IPS-15b (cell line): ENCODE measurements around the gene SLC39A11.

Source experiments
- H3K27me3 ChIP-seq: one replicate; pipeline ENCODE4 v1.6.1; 2013; ENCODE audit warnings: low read length; ENCODE audit not compliant: control insufficient read depth, insufficient read depth
- H3K36me3 ChIP-seq: one replicate; pipeline ENCODE4 v1.6.1; 2013; ENCODE audit warnings: low read length; ENCODE audit not compliant: control insufficient read depth, insufficient read depth
- H3K4me1 ChIP-seq: one replicate; pipeline ENCODE4 v1.6.1; 2013; ENCODE audit warnings: mild to moderate bottlenecking, low read length; ENCODE audit not compliant: control insufficient read depth, insufficient read depth
- H3K4me3 ChIP-seq: one replicate; pipeline ENCODE4 v1.5.1; 2013; ENCODE audit warnings: low read depth, low read length
- H3K9ac ChIP-seq: one replicate; pipeline ENCODE4 v1.6.1; 2013; ENCODE audit warnings: low read depth, mild to moderate bottlenecking, low read length
- H3K9me3 ChIP-seq: one replicate; pipeline ENCODE4 v1.6.1; 2013; ENCODE audit warnings: mild to moderate bottlenecking, low read length; ENCODE audit not compliant: control insufficient read depth, insufficient read depth

Gene SLC39A11

DNA sequence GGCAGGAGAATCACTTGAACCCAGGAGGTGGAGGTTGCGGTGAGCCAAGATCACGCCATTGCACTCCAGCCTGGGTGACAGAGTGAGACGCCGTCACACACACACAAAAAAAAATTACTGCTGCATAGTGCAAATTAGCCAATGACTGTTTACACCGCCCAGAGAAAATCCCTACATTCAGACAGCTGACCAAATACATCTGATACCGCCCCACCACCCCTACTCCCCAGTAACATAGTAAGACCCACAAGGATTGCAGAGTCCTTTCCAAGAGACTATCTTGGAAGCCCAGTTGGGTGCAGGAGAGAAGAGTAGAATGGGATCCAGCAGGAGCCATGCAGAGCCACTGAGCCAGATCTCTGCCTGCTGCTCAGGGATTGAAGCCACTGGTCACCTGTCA, 63.5 kb downstream of the SLC39A11 start:
- H3K36me3 ChIP-seq: no peaks in the 10 kb centered on the region
- H3K27me3 ChIP-seq: no peaks in the 10 kb centered on the region
- no peaks in the 10 kb centered on the region for H3K9me3 ChIP-seq
- no peak overlapping the region for H3K9ac ChIP-seq
- no peaks in the 10 kb centered on the region for H3K4me1 ChIP-seq
- no peak overlapping the region for H3K4me3 ChIP-seq

DNA sequence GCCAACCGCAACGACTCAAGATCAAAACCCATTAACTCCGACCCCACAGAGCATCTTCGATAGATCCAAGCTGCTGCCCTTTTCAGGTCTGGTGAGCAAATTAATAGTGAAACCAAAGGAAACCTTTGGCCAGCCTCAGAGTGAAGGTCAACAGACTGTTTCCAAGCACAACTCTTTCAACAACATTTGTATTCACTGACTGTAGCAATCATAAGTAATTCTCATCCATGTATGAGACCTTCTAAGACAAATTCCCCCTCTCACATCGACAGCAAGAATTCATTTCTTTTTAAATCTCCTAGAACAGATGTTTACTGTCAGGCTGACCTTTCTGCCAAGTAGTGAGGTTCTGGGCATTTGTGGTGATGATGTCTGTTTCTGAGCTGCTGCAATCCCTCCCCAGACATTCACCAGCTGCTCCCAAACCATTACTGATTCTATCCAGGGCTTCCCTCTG, 64.2 kb downstream of the SLC39A11 start:
- Histone ChIP-seq H3K36me3 (no peaks in the 10 kb centered on the region), H3K27me3 (no peaks in the 10 kb centered on the region), H3K9ac (no peak overlapping the region), H3K4me3 (no peak overlapping the region), H3K9me3 (no peaks in the 10 kb centered on the region), H3K4me1 (no peaks in the 10 kb centered on the region)

DNA sequence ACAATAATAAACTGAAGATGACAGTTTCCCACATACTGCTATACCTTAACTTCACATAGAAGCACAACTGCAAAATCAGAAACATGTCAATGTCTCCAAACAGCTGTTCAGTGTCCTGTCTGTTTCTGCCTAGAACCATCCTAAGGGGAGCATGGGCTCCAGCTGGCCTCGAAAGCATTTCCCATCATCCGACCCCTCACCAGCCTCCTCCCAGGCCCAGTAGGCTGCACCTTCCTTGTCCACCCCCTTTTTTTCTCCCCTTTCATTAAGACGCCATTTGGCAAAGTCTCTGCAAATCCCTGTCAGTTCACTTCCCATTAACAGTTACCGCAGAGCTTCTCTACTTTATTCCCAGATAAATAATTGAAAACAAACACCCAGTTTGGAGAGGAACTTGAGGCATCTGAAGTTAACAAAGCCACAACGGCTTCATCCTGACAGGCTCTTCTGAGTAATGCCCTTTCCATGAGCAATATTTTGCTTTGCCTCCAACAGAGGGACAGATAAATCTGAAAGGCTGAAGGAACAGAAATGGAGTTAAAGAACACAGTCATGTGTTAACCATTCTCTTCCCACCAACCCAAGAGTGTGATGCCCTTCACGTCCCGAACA, 65.3 kb downstream of the SLC39A11 start:
- H3K4me3 ChIP-seq: no peak overlapping the region
- no peaks in the 10 kb centered on the region for H3K4me1 ChIP-seq
- no peaks in the 10 kb centered on the region for H3K36me3 ChIP-seq
- H3K9me3 ChIP-seq: no peaks in the 10 kb centered on the region
- no peak overlapping the region for H3K9ac ChIP-seq
- H3K27me3 ChIP-seq: no peaks in the 10 kb centered on the region

GRCh38 chr17:73025041-73025560, 67.4 kb downstream of the SLC39A11 start:
- no peaks in the 10 kb centered on the region for H3K4me1 ChIP-seq
- H3K4me3 ChIP-seq: no peak overlapping the region
- H3K36me3 ChIP-seq: no peaks in the 10 kb centered on the region
- H3K9me3 ChIP-seq: no peaks in the 10 kb centered on the region
- H3K9ac ChIP-seq: no peak overlapping the region
- H3K27me3 ChIP-seq: no peaks in the 10 kb centered on the region

DNA sequence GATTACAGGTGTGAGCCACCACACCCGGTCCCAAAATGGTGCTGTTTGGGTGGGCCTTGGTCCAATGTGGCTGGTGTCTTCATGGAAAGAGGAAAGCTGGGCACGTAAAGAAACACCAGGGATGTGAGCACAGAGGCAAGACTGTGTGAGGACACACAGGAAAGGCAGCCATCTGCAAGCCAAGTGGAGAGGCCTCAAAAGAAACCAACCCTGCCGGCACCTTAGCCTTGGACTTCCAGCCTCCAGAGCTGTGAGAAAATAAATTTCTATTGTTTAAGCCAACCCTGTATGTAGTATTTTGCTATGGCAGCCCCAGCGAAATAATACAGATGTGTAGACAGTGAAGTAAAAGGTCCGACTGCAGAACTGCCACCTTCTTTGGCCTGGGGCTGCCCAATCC, 68.7 kb downstream of the SLC39A11 start:
- H3K4me1 ChIP-seq: no peaks in the 10 kb centered on the region
- no peaks in the 10 kb centered on the region for H3K36me3 ChIP-seq
- H3K9ac ChIP-seq: no peak overlapping the region
- H3K27me3 ChIP-seq: no peaks in the 10 kb centered on the region
- H3K9me3 ChIP-seq: no peaks in the 10 kb centered on the region
- no peak overlapping the region for H3K4me3 ChIP-seq

- no peaks in the 10 kb centered on the region for H3K27me3 ChIP-seq
- no peaks in the 10 kb centered on the region for H3K4me1 ChIP-seq
- no peak overlapping the region for H3K4me3 ChIP-seq
- no peaks in the 10 kb centered on the region for H3K9me3 ChIP-seq
- H3K36me3 ChIP-seq: no peaks in the 10 kb centered on the region
- H3K9ac ChIP-seq: no peak overlapping the region
Observed at GRCh38 chr17:73022694-73023093, 69.8 kb downstream of the SLC39A11 start.

DNA sequence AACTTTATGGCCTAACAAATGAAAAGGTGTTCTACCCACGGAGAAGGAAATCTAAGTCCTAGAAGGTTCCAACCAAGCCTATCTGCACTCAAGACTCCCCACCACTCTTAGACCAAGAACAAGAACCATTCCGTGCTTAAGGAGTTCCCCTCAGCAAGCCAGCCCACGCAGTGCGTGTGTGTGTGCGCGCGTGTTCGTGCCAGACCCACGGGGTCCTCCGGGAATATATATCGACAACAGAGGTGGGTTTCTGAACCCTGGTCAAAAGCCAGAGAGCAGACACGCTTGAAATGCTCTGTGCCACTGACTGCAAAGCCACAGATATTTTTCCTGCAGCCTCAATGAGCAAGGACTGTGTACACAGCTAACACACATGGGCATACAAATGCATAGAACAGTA, 70.7 kb downstream of the SLC39A11 start:
- H3K4me3 ChIP-seq: no peak overlapping the region
- no peaks in the 10 kb centered on the region for H3K9me3 ChIP-seq
- no peak overlapping the region for H3K9ac ChIP-seq
- no peaks in the 10 kb centered on the region for H3K4me1 ChIP-seq
- no peaks in the 10 kb centered on the region for H3K36me3 ChIP-seq
- no peaks in the 10 kb centered on the region for H3K27me3 ChIP-seq

- no peak overlapping the region for H3K4me3 ChIP-seq
- no peaks in the 10 kb centered on the region for H3K9me3 ChIP-seq
- H3K27me3 ChIP-seq: no peaks in the 10 kb centered on the region
- no peaks in the 10 kb centered on the region for H3K36me3 ChIP-seq
- no peaks in the 10 kb centered on the region for H3K4me1 ChIP-seq
- no peak overlapping the region for H3K9ac ChIP-seq
Observed at GRCh38 chr17:73020110-73020509, 72.4 kb downstream of the SLC39A11 start.

- no peak overlapping the region for H3K4me3 ChIP-seq
- peaks cover 5% of the 10 kb centered on the region for H3K4me1 ChIP-seq
- H3K27me3 ChIP-seq: no peaks in the 10 kb centered on the region
- no peaks in the 10 kb centered on the region for H3K9me3 ChIP-seq
- H3K9ac ChIP-seq: no peak overlapping the region
- H3K36me3 ChIP-seq: no peaks in the 10 kb centered on the region
Observed at GRCh38 chr17:73018599-73018998, 73.9 kb downstream of the SLC39A11 start.

GRCh38 chr17:73017658-73018057, 74.8 kb downstream of the SLC39A11 start:
- peaks cover 5% of the 10 kb centered on the region for H3K4me1 ChIP-seq

GRCh38 chr17:73015722-73016276, 76.7 kb downstream of the SLC39A11 start:
- H3K36me3 ChIP-seq: no peaks in the 10 kb centered on the region
- H3K4me1 ChIP-seq: peaks cover 5% of the 10 kb centered on the region
- H3K9ac ChIP-seq: no peak overlapping the region
- no peaks in the 10 kb centered on the region for H3K27me3 ChIP-seq
- no peaks in the 10 kb centered on the region for H3K9me3 ChIP-seq
- H3K4me3 ChIP-seq: no peak overlapping the region

More at GRCh38 chr17:73017658-73018057, 74.8 kb downstream of the SLC39A11 start:
- no peaks in the 10 kb centered on the region for H3K36me3 ChIP-seq
- H3K9ac ChIP-seq: no peak overlapping the region
- no peak overlapping the region for H3K4me3 ChIP-seq
- H3K27me3 ChIP-seq: no peaks in the 10 kb centered on the region
- no peaks in the 10 kb centered on the region for H3K9me3 ChIP-seq
